Tibial nerve (tissue), 4 donors: ENCODE measurements around the gene BBS5.

Source experiments
- CTCF ChIP-seq, 5 experiments: fragments of 200-600 bp in 3 of 5; fragments of 450-650 bp in 2 of 5; sonication (generic) in 3 of 5; IDR thresholded peaks; one replicate each; pipeline ENCODE4 v1.5.1; 2016 to 2019; ENCODE audit warnings: antibody characterized with exemption in 5 of 5, mild to moderate bottlenecking in 3 of 5, moderate library complexity in 2 of 5
- EP300 ChIP-seq, 2 donors: sonication (generic); formaldehyde crosslinking; IDR thresholded peaks; one replicate each; pipeline ENCODE4 v1.6.1; 2017; ENCODE audit warnings: antibody characterized with exemption in 2 of 2, mild to moderate bottlenecking in 1 of 2

GRCh38 chr2:169464882-169465281, 14.4 kb upstream of the BBS5 start:
- TF ChIP-seq CTCF (IDR thresholded peaks at IDR 0.05) (no peak), EP300 (IDR thresholded peaks at IDR 0.05) (no peak)
